Measurements from ENCODE around the gene ASIC2. TPM values are rescaled to one million over a fixed set of nuclear protein-coding genes. Genes with fewer than 3 reads are reported as not detected.

The ASIC2 gene
- total and polyA plus RNA-seq, 2 donors (not counting 1 experiment from before 2014, with no cell fraction given) = not detected

GRCh38 chr17:33142705-33143299 is 150.3 kb downstream of the ASIC2 start:
- ChIA-PET POLR2A (no interaction called here), CTCF (no interaction called here)
- no peaks in the 10 kb centered on the region for H3K4me1 ChIP-seq (ENCODE audit: control insufficient read depth in 2 of 2, insufficient read depth in 2 of 2, low read length in 2 of 2)
- H4K20me1 ChIP-seq (ENCODE audit: control insufficient read depth, insufficient read depth, low read length, poor library complexity, severe bottlenecking) = no peaks in the 10 kb centered on the region
- ATAC-seq (ENCODE audit: low read depth) = no peak
- no peak overlapping the region for H2AFZ ChIP-seq (ENCODE audit: insufficient read depth, low read depth, low read length, poor library complexity, severe bottlenecking)
- H3K9me3 ChIP-seq (ENCODE audit: control extremely low read depth in 1 of 3, control insufficient read depth in 2 of 3, insufficient read depth in 1 of 3, low read length in 2 of 3) = peaks cover 0 to 3% (median 0%) of the 10 kb centered on the region in 3 donors
- H3K9me3 Mint-ChIP-seq (ENCODE audit: insufficient read depth) = peaks cover 3% of the 10 kb centered on the region
- TF ChIP-seq CTCF (IDR thresholded peaks at IDR 0.05) (no peak), EZH2 (IDR thresholded peaks at IDR 0.05; ENCODE audit: borderline replicate concordance, insufficient read depth, low read depth, low read length, poor library complexity, severe bottlenecking) (no peak)
- H3K36me3 ChIP-seq (replicated peaks in 1 of 2; ENCODE audit: control extremely low read depth in 1 of 2, control insufficient read depth in 1 of 2, extremely low read depth in 1 of 2, insufficient read depth in 2 of 2, low read length in 1 of 2) = no peaks in the 10 kb centered on the region
- no peak overlapping the region for H3K4me3 ChIP-seq (ENCODE audit: control extremely low read depth in 1 of 5, extremely low read depth in 1 of 5, insufficient read depth in 1 of 5, low read depth in 2 of 5, low read length in 4 of 5)
- no peaks in the 10 kb centered on the region for H3K4me1 Mint-ChIP-seq
- no peak overlapping the region for H3K27ac Mint-ChIP-seq
- H3K27ac ChIP-seq (ENCODE audit: low read length in 2 of 2) = no peak overlapping the region
- intact Hi-C loops (cut with micrococcal nuclease) = no loop called here
- peaks cover 8% of the 10 kb centered on the region for H3K27me3 Mint-ChIP-seq
- H3K4me2 ChIP-seq (replicated peaks; ENCODE audit: low read depth, low read length, poor library complexity, severe bottlenecking) = no peak overlapping the region
- WGBS (ENCODE audit: insufficient coverage) = 90% methylated on average over 2 of the region's 3 CpGs
- H3K27me3 ChIP-seq (replicated peaks in 1 of 4; ENCODE audit: control extremely low read depth in 1 of 4, control insufficient read depth in 3 of 4, insufficient read depth in 4 of 4, low read length in 3 of 4) = peaks cover 0 to 6% (median 0%) of the 10 kb centered on the region in 4 experiments
- H3K79me2 ChIP-seq (ENCODE audit: control insufficient read depth, insufficient read depth, low read length) = no peaks in the 10 kb centered on the region
- no peak for DNase-seq
- H3K4me3 Mint-ChIP-seq = no peak overlapping the region
- H3K9ac ChIP-seq (ENCODE audit: low read length) = no peak overlapping the region

GRCh38 chr17:33140413-33141099 is 152.5 kb downstream of the ASIC2 start:
- Histone ChIP-seq H3K79me2 (ENCODE audit: control insufficient read depth, insufficient read depth, low read length) (no peaks in the 10 kb centered on the region), H3K27me3 (replicated peaks in 1 of 4; ENCODE audit: control extremely low read depth in 1 of 4, control insufficient read depth in 3 of 4, insufficient read depth in 4 of 4, low read length in 3 of 4) (peaks cover 0 to 6% (median 0%) of the 10 kb centered on the region in 4 experiments), H3K36me3 (replicated peaks in 1 of 2; ENCODE audit: control extremely low read depth in 1 of 2, control insufficient read depth in 1 of 2, extremely low read depth in 1 of 2, insufficient read depth in 2 of 2, low read length in 1 of 2) (no peaks in the 10 kb centered on the region), H2AFZ (ENCODE audit: insufficient read depth, low read depth, low read length, poor library complexity, severe bottlenecking) (no peak overlapping the region), H3K27ac (ENCODE audit: low read length in 2 of 2) (no peak overlapping the region), H3K4me3 (ENCODE audit: control extremely low read depth in 1 of 5, extremely low read depth in 1 of 5, insufficient read depth in 1 of 5, low read depth in 2 of 5, low read length in 4 of 5) (no peak overlapping the region), H3K4me2 (replicated peaks; ENCODE audit: low read depth, low read length, poor library complexity, severe bottlenecking) (no peak overlapping the region), H3K9ac (ENCODE audit: low read length) (no peak overlapping the region), H3K4me1 (ENCODE audit: control insufficient read depth in 2 of 2, insufficient read depth in 2 of 2, low read length in 2 of 2) (no peaks in the 10 kb centered on the region), H4K20me1 (ENCODE audit: control insufficient read depth, insufficient read depth, low read length, poor library complexity, severe bottlenecking) (no peaks in the 10 kb centered on the region), H3K9me3 (ENCODE audit: control extremely low read depth in 1 of 3, control insufficient read depth in 2 of 3, insufficient read depth in 1 of 3, low read length in 2 of 3) (peaks cover 0 to 3% (median 0%) of the 10 kb centered on the region in 3 donors)
- DNase-seq (no peak), ATAC-seq (ENCODE audit: low read depth) (no peak)
- Mint-ChIP-seq H3K9me3 (ENCODE audit: insufficient read depth) (peaks cover 3% of the 10 kb centered on the region), H3K4me1 (no peaks in the 10 kb centered on the region), H3K4me3 (no peak overlapping the region), H3K27ac (no peak overlapping the region), H3K27me3 (peaks cover 11% of the 10 kb centered on the region)
- TF ChIP-seq EZH2 (IDR thresholded peaks at IDR 0.05; ENCODE audit: borderline replicate concordance, insufficient read depth, low read depth, low read length, poor library complexity, severe bottlenecking) (no peak), CTCF (IDR thresholded peaks at IDR 0.05) (no peak)
- 4% methylated on average over 4 of the region's 4 CpGs for WGBS (ENCODE audit: insufficient coverage)
- ChIA-PET POLR2A (no interaction called here), CTCF (no interaction called here)
- intact Hi-C loops (cut with micrococcal nuclease) = no loop called here
